ENCODE data around the gene SPNS3. TPM values are rescaled to one million over a fixed set of nuclear protein-coding genes. Genes with fewer than 3 reads are reported as not detected.

The SPNS3 gene
- total and polyA plus RNA-seq, 7 donors, result 0.09 TPM; not detected in 6

DNA sequence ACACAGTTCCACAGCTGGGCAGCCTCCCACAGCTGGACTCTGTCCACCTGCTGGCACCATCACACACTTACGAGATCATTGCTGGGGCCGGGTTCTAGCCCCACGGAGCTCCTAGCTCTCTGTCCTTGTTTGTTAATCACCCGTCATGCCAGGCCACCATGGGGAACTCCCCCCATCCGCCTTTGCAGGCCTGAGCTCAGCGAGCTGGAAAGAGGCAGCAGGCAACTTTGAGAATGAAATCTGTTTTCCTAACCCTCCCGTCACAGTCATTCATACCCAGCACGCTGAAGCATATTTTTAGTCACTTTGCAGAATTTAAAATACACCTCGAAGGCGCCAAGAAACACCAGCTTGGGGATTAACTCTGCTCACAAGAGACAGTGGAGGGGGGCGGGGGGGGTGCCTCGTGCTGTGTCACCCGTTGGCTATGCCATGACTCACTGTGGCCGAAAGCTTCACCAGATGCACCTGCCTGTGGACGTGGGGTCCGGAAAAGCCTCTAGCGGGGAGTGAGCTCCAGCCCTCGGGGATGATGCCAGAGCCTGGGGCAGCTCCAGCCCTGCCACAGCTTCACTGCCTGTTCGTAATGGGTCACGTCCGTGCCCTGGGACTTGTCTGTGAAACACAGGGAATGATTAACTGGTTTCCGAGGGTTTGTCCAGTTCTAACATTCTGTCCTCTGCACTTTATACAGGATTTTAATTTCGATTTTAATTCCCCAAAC is 63.5 kb downstream of the SPNS3 start:
- TF ChIP-seq, protein P1, sequence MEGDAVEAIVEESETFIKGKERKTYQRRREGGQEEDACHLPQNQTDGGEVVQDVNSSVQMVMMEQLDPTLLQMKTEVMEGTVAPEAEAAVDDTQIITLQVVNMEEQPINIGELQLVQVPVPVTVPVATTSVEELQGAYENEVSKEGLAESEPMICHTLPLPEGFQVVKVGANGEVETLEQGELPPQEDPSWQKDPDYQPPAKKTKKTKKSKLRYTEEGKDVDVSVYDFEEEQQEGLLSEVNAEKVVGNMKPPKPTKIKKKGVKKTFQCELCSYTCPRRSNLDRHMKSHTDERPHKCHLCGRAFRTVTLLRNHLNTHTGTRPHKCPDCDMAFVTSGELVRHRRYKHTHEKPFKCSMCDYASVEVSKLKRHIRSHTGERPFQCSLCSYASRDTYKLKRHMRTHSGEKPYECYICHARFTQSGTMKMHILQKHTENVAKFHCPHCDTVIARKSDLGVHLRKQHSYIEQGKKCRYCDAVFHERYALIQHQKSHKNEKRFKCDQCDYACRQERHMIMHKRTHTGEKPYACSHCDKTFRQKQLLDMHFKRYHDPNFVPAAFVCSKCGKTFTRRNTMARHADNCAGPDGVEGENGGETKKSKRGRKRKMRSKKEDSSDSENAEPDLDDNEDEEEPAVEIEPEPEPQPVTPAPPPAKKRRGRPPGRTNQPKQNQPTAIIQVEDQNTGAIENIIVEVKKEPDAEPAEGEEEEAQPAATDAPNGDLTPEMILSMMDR (IDR thresholded peaks at IDR 0.05), result no peak
- DNase-seq (peak in 1 of 2 donors; percentile 72), ATAC-seq (peak; percentile 56 to 71 (median 67))
- Histone ChIP-seq H3K27me3 (ENCODE audit: insufficient read depth in 3 of 3, low read length in 2 of 3) (peaks cover 0 to 10% (median 8%) of the 10 kb centered on the region in 3 donors), H3K36me3 (ENCODE audit: insufficient read depth in 1 of 2, low read depth in 1 of 2) (no peaks in the 10 kb centered on the region), H3K4me1 (peaks cover 14% of the 10 kb centered on the region), H3K4me3 (no peak overlapping the region), H3K27ac (peak overlapping the region; percentile 36), H3K9me3 (no peaks in the 10 kb centered on the region)
- intact Hi-C loops (cut with DNase I), result no loop called here
- WGBS, 3 donors, result 33 to 56% (median 40%) methylated on average over 23 of the region's 23 CpGs

DNA sequence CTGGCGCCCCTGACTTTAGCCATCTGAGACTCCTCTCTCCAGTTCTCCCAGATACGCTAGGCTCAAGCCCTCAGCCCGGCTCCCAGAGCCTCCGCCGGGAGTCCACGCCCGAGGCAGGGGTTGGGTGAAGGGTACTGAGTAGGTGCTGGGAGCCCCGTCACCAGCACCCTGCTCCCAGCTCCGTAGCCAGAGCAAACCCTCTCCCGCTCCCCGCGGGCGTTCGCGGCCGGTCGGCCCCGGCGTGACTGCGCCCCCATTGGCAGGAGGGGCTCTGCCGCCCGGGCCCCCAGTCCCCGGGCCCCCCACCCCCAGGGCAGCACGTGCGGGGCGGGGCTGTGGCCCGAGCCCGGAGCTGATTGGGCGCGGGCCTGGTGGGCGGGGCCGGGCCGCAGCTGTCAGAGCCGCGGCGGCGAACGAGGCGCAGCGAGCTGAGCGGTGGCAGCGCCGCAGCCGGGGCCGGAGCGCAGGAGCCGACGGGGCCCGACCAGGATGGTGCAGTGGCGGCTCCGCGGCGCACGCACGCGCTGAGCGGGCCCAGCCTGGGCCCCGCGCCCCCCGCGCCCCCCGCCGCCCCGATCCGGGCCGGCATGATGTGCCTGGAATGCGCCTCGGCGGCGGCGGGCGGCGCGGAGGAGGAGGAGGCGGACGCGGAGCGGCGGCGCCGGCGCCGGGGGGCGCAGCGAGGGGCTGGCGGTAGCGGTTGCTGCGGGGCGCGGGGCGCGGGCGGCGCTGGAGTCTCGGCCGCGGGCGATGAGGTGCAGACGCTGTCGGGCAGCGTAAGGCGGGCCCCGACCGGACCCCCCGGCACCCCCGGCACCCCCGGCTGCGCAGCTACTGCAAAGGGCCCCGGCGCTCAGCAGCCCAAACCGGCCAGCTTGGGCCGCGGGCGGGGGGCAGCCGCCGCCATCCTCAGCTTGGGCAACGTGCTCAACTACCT is 65.0 kb downstream of the SPNS3 start, which contains the start of gene SPNS2:
TSS of gene SPNS2 (plus strand) at position 421 of the 937 bp plus-strand sequence. CDS start at position 588, 167 bp downstream.
- Histone ChIP-seq H3K9me3 (no peaks in the 10 kb centered on the region), H3K27me3 (ENCODE audit: insufficient read depth in 3 of 3, low read length in 2 of 3) (peaks cover 0 to 18% (median 14%) of the 10 kb centered on the region in 3 donors), H3K27ac (peak within 1 kb of the TSS; percentile 36), H3K4me1 (peaks cover 14% of the 10 kb centered on the region), H3K4me3 (peak within 1 kb of the TSS; percentile 60), H3K36me3 (ENCODE audit: insufficient read depth in 1 of 2, low read depth in 1 of 2) (no peaks in the 10 kb centered on the region)
- peak; percentile 74 to 83 for DNase-seq
- intact Hi-C loops (cut with DNase I), result loop anchor here in 1 of 2 donors (2.0 kb wide), 1 partner anchor 78 kb away; no protein-coding TSS in a partner anchor
- TF ChIP-seq, protein P1 (IDR thresholded peaks at IDR 0.05), result no peak
- WGBS, 3 donors, result 1 to 2% (median 1%) methylated on average over 33 to 115 of the region's 117 CpGs
- ATAC-seq, result peak; percentile 85 to 93 (median 90)

DNA sequence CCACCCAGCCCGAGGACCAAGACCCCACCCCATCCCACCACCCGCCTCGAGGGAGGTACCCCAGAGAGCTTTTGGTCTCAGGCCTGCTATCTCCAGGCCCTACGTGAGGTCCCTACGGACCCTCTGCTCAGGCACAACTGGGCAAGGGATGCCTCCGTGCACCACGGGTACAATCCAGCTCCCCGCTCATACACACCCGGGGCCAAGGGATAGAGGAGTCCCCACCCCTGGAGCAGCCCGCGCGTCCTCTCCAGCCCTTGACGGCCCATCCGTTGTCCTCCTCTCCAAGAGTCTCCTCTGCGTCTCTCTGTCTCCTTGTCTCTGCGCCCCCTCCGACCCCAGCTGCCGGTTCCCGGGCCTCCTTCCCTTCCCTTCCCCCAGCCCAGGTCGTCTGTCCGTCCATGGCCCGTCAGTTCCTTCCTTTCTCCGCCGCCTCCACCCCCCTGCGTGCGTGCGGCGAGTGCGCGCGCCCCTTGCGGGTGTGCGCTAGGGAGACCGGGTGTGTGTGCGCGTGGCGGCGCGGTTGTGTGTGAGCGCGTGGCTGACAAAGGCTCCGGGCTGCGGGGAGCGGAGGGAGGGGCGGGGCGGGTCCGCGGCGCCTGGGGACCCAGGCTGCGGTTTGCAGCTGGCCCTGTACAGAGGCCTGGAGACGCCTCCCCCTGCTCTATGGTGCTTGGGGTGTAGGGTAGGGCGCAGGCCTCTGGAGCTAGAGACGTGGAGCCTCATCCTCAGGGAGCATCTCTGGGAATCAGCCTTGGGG is 65.9 kb downstream of the SPNS3 start:
- ATAC-seq (peak in 2 of 4 donors; percentile 18 to 31), DNase-seq (no peak)
- intact Hi-C loops (cut with DNase I), result loop anchor here in 1 of 2 donors (2.0 kb wide), 1 partner anchor 79 kb away; no protein-coding TSS in a partner anchor
- Histone ChIP-seq H3K27ac (peak overlapping the region; percentile 23), H3K27me3 (ENCODE audit: insufficient read depth in 3 of 3, low read length in 2 of 3) (peaks cover 0 to 18% (median 14%) of the 10 kb centered on the region in 3 donors), H3K4me1 (peaks cover 14% of the 10 kb centered on the region), H3K9me3 (no peaks in the 10 kb centered on the region), H3K4me3 (peak overlapping the region; percentile 60), H3K36me3 (ENCODE audit: insufficient read depth in 1 of 2, low read depth in 1 of 2) (no peaks in the 10 kb centered on the region)
- TF ChIP-seq, protein P1 (IDR thresholded peaks at IDR 0.05), result no peak
- WGBS, 3 donors, result 1 to 2% (median 1%) methylated on average over 53 of the region's 53 CpGs

DNA sequence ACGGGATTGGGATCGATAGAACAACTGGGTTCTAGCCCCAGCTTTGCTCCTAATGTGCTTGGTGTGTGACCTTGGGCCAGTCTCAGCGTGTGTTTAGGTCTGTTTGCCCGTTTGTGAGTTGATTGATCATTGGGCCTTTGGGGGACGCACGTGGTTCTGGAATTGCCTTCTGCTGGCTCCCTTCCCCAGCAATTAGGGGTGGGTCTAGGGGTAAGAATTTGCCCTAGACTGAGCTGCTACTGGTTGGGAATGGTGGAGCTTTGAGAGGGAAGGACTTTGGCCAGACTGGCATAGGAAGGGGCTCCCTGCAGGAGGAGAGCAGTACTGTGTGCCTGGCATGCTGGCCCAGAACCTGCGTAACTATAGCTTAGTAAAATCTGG is 66.4 kb downstream of the SPNS3 start:
- Histone ChIP-seq H3K4me1 (peaks cover 14% of the 10 kb centered on the region), H3K9me3 (no peaks in the 10 kb centered on the region), H3K27ac (peak overlapping the region; percentile 23), H3K4me3 (peak overlapping the region; percentile 60), H3K36me3 (ENCODE audit: insufficient read depth in 1 of 2, low read depth in 1 of 2) (no peaks in the 10 kb centered on the region), H3K27me3 (ENCODE audit: insufficient read depth in 3 of 3, low read length in 2 of 3) (peaks cover 0 to 18% (median 18%) of the 10 kb centered on the region in 3 donors)
- DNase-seq (no peak), ATAC-seq (no peak)
- WGBS, 3 donors, result 20 to 26% (median 22%) methylated on average over 7 of the region's 7 CpGs
- TF ChIP-seq, protein P1 (IDR thresholded peaks at IDR 0.05), result no peak
- intact Hi-C loops (cut with DNase I), result no loop called here

Measured in psoas muscle (tissue), 8 donors.